GM19463 (cell line): Measurements from ENCODE around the gene SELPLG.
"Not testable (repeated sequence)": the region's sequence is repeated elsewhere in the genome, so short reads cannot be mapped to it uniquely, and the experiment has no call there.

ENCODE experiments used
- ATAC-seq: cut with Tn5 transposase; IDR thresholded peaks from one replicate; pipeline ENCODE4 v1.9.1; 2021; ENCODE audit warnings: mild to moderate bottlenecking, moderate library complexity; ENCODE audit not compliant: unreplicated experiment

SELPLG gene

GRCh38 chr12:108656247-108656646 lies 22.6 kb upstream of the SELPLG start:
- ATAC-seq: not testable (repeated sequence)

- not testable (repeated sequence) for ATAC-seq
Measured at GRCh38 chr12:108655812-108656175, 22.1 kb upstream of the SELPLG start.

GRCh38 chr12:108654622-108655021 lies 20.9 kb upstream of the SELPLG start:
- not testable (repeated sequence) for ATAC-seq

- no peak for ATAC-seq
Measured at GRCh38 chr12:108653922-108654321, 20.2 kb upstream of the SELPLG start.

GRCh38 chr12:108653082-108653516 lies 19.4 kb upstream of the SELPLG start:
- no peak for ATAC-seq

- ATAC-seq: no peak
Measured at GRCh38 chr12:108650083-108650482, 16.4 kb upstream of the SELPLG start.

- ATAC-seq: no peak
Measured at GRCh38 chr12:108649669-108650068, 16.0 kb upstream of the SELPLG start.

- no peak for ATAC-seq
Measured at GRCh38 chr12:108649126-108649525, 15.4 kb upstream of the SELPLG start.

- ATAC-seq: no peak
Measured at GRCh38 chr12:108648371-108648770, 14.7 kb upstream of the SELPLG start.

GRCh38 chr12:108647585-108648287 lies 14.0 kb upstream of the SELPLG start:
- ATAC-seq: no peak

GRCh38 chr12:108646600-108647579 lies 13.2 kb upstream of the SELPLG start:
- no peak for ATAC-seq

- ATAC-seq: no peak
Measured at GRCh38 chr12:108645686-108646599, 12.2 kb upstream of the SELPLG start.

GRCh38 chr12:108644811-108645120 lies 11.1 kb upstream of the SELPLG start:
- ATAC-seq: no peak

GRCh38 chr12:108643941-108644810 lies 10.5 kb upstream of the SELPLG start:
- ATAC-seq: no peak

- no peak for ATAC-seq
Measured at GRCh38 chr12:108642899-108643654, 9.4 kb upstream of the SELPLG start.

GRCh38 chr12:108642269-108642870 lies 8.7 kb upstream of the SELPLG start:
- no peak for ATAC-seq

GRCh38 chr12:108641446-108642268 lies 8.0 kb upstream of the SELPLG start:
- ATAC-seq: no peak

GRCh38 chr12:108640802-108641445 lies 7.2 kb upstream of the SELPLG start:
- no peak for ATAC-seq
